OCI-LY3 (cell line): Measurements from ENCODE around the gene TRIM63.
"Not testable (repeated sequence)": the region's sequence is repeated elsewhere in the genome, so short reads cannot be mapped to it uniquely, and the experiment has no call there.

ENCODE experiments used
- H2AFZ ChIP-seq: fragments of 200-600, 300-600 bp; shearing (Covaris generic); 2 replicates; pipeline ENCODE4 v1.6.0; 2014; ENCODE audit warnings: antibody characterized with exemption, low read depth, low read length
- H3K27ac ChIP-seq: fragments of 200-600, 300-600 bp; sonication (generic); 2 replicates; pipeline ENCODE4 v1.5.1; 2014; ENCODE audit warnings: mild to moderate bottlenecking, low read length, moderate library complexity, mixed read lengths
- H3K27me3 ChIP-seq: fragments of 200-600, 300-600 bp; sonication (generic); 2 replicates; pipeline ENCODE4 v1.6.1; 2014; ENCODE audit warnings: low read depth, low read length, mixed read lengths
- H3K36me3 ChIP-seq: fragments of 200-600, 300-600 bp; sonication (generic); replicated peaks from 2 replicates; pipeline ENCODE3; 2014; ENCODE audit warnings: low read depth, low read length, mixed read lengths
- H3K4me1 ChIP-seq: fragments of 300-600, 200-600 bp; sonication (generic); 2 replicates; pipeline ENCODE4 v1.6.1; 2014; ENCODE audit warnings: low read length, mixed read lengths
- H3K4me2 ChIP-seq: fragments of 200-600, 300-600 bp; sonication (generic); 2 replicates; pipeline ENCODE4 v1.6.1; 2014; ENCODE audit warnings: low read length, mixed read lengths
- H3K4me3 ChIP-seq: fragments of 300-600, 200-600 bp; sonication (generic); 2 replicates; pipeline ENCODE4 v1.5.1; 2014; ENCODE audit warnings: antibody characterized with exemption, mild to moderate bottlenecking, low read length, moderate library complexity
- H3K79me2 ChIP-seq: fragments of 300-600, 200-600 bp; shearing (Covaris generic); 2 replicates; pipeline ENCODE4 v1.6.1; 2014; ENCODE audit warnings: mild to moderate bottlenecking, low read length, mixed read lengths
- H3K9ac ChIP-seq: fragments of 300-600, 200-600 bp; shearing (Covaris generic); 2 replicates; pipeline ENCODE4 v1.6.0; 2014; ENCODE audit warnings: mild to moderate bottlenecking, low read length, moderate library complexity
- H3K9me3 ChIP-seq: fragments of 200-600, 300-600 bp; shearing (Covaris generic); 2 replicates; pipeline ENCODE4 v1.6.1; 2014; ENCODE audit warnings: low read length, mixed read lengths; ENCODE audit not compliant: insufficient read depth
- H4K20me1 ChIP-seq: fragments of 200-600, 300-600 bp; sonication (generic); 2 replicates; pipeline ENCODE4 v1.6.1; 2016; ENCODE audit warnings: low read length, mixed read lengths; ENCODE audit not compliant: insufficient read depth
- EZH2phosphoT487 ChIP-seq: fragments of 200-600 bp; shearing (Covaris generic); IDR thresholded peaks from 2 replicates; pipeline ENCODE4 v1.6.1; 2018; ENCODE audit warnings: antibody characterized with exemption, mixed run types, low read depth
- TF ChIP-seq, protein P1 (sequence below): fragments of 200-600, 300-600 bp; sonication (generic); IDR thresholded peaks from 2 replicates; pipeline ENCODE4 v1.5.1; 2014; ENCODE audit warnings: antibody characterized with exemption, low read length, low read depth

TRIM63 gene

DNA sequence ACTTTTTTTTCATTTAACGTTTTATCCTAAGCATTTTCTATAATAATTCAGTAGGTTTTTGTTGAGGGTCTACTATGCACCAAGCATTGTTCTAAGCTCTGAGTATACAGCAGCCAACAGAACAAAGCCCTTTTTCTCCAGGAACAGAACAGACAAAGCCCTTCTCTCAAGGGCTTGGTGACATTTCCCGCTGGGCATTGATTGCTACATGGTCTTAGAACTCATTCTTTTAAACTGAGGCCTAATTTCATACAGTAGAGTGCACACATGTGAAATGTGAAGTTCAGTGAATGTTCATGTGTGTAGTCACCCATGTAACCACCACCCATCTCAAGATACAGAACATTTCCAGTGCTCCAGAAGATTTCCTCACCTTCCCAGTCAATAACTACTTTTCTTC, 29.0 kb upstream of the TRIM63 start:
- Histone ChIP-seq H2AFZ (no peak overlapping the region), H3K27me3 (no peaks in the 10 kb centered on the region), H3K9ac (no peak overlapping the region), H3K27ac (no peak overlapping the region), H3K79me2 (no peaks in the 10 kb centered on the region), H3K4me3 (no peak overlapping the region), H3K4me2 (no peak overlapping the region), H3K36me3 (no peaks in the 10 kb centered on the region), H3K9me3 (no peaks in the 10 kb centered on the region), H4K20me1 (no peaks in the 10 kb centered on the region), H3K4me1 (no peaks in the 10 kb centered on the region)
- TF ChIP-seq, protein P1, sequence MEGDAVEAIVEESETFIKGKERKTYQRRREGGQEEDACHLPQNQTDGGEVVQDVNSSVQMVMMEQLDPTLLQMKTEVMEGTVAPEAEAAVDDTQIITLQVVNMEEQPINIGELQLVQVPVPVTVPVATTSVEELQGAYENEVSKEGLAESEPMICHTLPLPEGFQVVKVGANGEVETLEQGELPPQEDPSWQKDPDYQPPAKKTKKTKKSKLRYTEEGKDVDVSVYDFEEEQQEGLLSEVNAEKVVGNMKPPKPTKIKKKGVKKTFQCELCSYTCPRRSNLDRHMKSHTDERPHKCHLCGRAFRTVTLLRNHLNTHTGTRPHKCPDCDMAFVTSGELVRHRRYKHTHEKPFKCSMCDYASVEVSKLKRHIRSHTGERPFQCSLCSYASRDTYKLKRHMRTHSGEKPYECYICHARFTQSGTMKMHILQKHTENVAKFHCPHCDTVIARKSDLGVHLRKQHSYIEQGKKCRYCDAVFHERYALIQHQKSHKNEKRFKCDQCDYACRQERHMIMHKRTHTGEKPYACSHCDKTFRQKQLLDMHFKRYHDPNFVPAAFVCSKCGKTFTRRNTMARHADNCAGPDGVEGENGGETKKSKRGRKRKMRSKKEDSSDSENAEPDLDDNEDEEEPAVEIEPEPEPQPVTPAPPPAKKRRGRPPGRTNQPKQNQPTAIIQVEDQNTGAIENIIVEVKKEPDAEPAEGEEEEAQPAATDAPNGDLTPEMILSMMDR, result no peak
- TF ChIP-seq EZH2phosphoT487, result no peak

DNA sequence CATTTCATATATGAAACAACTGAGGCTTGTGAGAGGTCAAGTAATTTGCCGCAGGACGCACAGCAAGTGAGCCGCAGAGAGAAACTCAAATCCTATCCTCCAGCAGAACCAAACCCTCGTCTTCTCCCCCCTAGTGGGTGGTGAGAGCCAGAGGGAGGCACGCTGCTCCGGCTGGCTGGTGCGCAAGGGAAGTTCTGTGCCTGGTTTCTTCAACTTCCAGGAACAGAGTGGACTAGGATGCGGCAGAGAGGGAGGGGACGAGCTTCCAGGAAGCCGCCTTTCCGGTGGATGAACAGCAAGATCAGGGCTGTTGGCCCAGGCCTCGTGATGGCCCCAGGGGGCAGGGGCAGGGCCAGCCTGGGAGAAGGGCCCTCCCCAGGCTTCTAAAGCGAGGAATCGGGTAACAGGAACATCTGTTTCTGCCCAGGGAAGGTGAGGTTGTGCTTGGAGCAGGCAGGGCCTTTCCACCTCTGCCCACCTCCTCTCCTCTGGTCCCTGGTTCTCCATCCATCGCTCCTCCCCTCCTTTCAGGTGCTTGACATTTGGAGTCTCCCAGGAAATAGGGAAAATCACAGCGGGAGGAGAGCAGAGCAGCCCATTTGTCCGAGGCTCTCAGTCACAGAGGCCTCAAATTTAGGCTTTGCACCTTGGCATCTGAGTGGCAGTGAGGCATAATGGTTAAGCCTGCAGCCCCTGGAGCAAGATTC, 27.4 kb upstream of the TRIM63 start:
- H3K4me3 ChIP-seq, result no peak overlapping the region
- no peaks in the 10 kb centered on the region for H3K9me3 ChIP-seq
- TF ChIP-seq EZH2phosphoT487, result no peak
- no peak overlapping the region for H3K27ac ChIP-seq
- H3K9ac ChIP-seq, result no peak overlapping the region
- H3K4me2 ChIP-seq, result no peak overlapping the region
- H3K79me2 ChIP-seq, result no peaks in the 10 kb centered on the region
- H3K4me1 ChIP-seq, result no peaks in the 10 kb centered on the region
- no peaks in the 10 kb centered on the region for H3K36me3 ChIP-seq
- H4K20me1 ChIP-seq, result no peaks in the 10 kb centered on the region
- H3K27me3 ChIP-seq, result no peaks in the 10 kb centered on the region
- no peak overlapping the region for H2AFZ ChIP-seq

DNA sequence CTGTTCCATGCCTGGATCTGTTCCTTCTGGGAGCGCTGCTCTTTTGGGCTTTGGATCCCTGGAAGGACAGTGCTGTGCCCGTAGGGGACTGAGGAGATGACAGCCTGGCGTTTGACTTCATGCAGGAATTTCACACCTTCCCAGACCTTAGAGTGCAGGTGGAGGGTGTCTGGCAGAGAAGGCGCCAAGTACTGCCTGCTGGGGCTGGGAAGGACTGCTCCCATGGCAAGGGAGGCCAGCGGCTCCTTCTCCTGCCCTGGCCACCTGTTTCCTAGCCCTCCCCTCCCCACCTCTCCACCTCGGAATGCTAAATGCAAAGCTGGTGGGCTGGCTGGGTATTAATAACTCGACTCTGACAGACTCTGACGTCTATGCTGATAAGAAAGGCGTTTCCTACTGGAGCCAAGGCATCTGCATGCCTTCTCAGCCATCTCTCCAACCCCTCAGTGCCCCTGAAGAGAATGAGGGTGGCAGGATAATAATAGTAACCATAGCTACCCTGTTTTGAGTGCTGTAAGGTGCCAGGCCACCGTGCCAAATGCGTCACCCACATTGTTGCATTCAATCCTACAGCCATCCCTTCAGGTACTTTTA, 26.7 kb upstream of the TRIM63 start:
- Histone ChIP-seq H3K27ac (no peak overlapping the region), H3K79me2 (no peaks in the 10 kb centered on the region), H3K4me2 (no peak overlapping the region), H4K20me1 (no peaks in the 10 kb centered on the region), H3K27me3 (no peaks in the 10 kb centered on the region), H2AFZ (no peak overlapping the region), H3K36me3 (no peaks in the 10 kb centered on the region), H3K4me1 (no peaks in the 10 kb centered on the region), H3K9me3 (no peaks in the 10 kb centered on the region), H3K9ac (no peak overlapping the region), H3K4me3 (no peak overlapping the region)
- no peak for TF ChIP-seq EZH2phosphoT487
- TF ChIP-seq, protein P1, result no peak

DNA sequence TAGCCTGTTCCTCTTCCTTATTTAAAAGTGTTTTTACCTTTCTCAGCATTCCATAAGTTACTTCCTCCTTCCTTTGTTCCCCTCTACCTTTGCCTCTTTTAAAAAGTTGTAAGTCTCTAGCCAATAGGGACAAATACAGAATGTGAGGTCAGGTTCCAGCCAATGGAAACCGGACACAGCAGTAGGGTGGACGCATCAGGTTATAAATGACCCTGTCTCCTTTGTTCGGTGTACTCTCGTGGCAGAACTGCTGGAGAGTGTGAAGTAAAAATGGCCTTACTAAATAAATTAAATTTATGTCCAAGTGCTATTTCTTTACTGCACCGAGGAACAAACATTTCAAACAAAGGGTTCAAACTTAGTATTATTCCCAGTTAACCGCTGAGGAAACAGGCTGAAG, 26.1 kb upstream of the TRIM63 start:
- H3K79me2 ChIP-seq, H4K20me1 ChIP-seq, H2AFZ ChIP-seq, H3K9ac ChIP-seq, H3K4me1 ChIP-seq, H3K36me3 ChIP-seq, H3K4me2 ChIP-seq, H3K27ac ChIP-seq, H3K27me3 ChIP-seq, H3K4me3 ChIP-seq, H3K9me3 ChIP-seq: not testable (repeated sequence)

DNA sequence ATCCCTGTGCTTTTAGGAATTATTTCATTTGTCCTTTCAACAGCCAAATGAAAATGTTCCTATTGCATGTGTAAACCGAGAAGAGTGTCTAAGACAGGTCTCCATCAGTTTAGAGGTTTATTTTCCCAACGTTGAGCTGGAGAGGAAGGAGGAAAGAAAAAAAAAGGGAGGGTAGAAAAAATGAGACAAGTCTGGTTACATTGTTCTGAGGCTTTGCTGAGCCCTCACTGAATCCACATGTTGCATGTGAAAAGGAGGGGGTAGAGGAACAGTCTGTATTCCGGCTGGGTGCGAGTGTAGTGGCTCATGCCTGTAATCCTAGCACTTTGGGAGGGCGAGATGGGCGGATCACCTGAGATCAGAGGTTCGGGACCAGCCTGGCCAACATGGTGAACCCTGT, 25.0 kb upstream of the TRIM63 start:
- Histone ChIP-seq H3K4me1 (no peaks in the 10 kb centered on the region), H3K79me2 (no peaks in the 10 kb centered on the region), H3K9ac (no peak overlapping the region), H3K27ac (no peak overlapping the region), H4K20me1 (no peaks in the 10 kb centered on the region), H3K4me3 (no peak overlapping the region), H3K4me2 (no peak overlapping the region), H3K36me3 (no peaks in the 10 kb centered on the region), H2AFZ (no peak overlapping the region), H3K27me3 (no peaks in the 10 kb centered on the region), H3K9me3 (no peaks in the 10 kb centered on the region)
- TF ChIP-seq EZH2phosphoT487, result no peak
- TF ChIP-seq, protein P1, result no peak
